ENCODE results near the gene WDR82. TPM values are rescaled to one million over a fixed set of nuclear protein-coding genes. Genes with fewer than 3 reads are reported as not detected.

WDR82 gene
- total RNA-seq, 1 donor from 2014 or later, result 69.7 TPM

- DNase-seq (ENCODE audit: low spot score), result no peak
These were observed 32.6 kb upstream of the WDR82 start for GRCh38 chr3:52310861-52311575.

GRCh38 chr3:52308308-52308707 is 29.9 kb upstream of the WDR82 start:
- intact Hi-C loops (cut with DNase I), result no loop called here
- DNase-seq (ENCODE audit: low spot score), result no peak

More at GRCh38 chr3:52310861-52311575, 32.6 kb upstream of the WDR82 start:
- intact Hi-C loops (cut with DNase I), result no loop called here

DNA sequence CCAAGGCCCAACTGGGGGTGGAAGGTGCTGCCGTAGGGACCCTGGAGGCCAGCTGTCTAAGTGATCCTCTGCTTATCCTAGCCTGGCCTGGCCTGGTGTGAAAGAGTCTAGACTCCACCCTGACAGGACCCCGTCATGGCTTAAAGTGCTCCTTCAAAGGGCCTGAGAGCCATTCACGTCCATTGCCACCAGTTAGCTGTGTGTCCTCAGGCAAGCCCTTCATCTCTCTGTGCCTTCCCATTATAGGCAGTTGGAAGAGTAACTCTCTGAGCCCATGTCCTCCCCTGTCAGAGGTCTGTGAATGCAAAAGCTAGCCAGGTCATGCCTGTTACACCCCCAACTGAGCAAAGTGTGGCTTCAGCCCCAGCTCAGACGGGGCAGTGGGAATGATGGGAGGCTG is 28.5 kb upstream of the WDR82 start:
- no peak for DNase-seq (ENCODE audit: low spot score)
- intact Hi-C loops (cut with DNase I), result no loop called here

- intact Hi-C loops (cut with DNase I), result no loop called here
- no peak for DNase-seq (ENCODE audit: low spot score)
These were observed 27.5 kb upstream of the WDR82 start for GRCh38 chr3:52305926-52306325.

DNA sequence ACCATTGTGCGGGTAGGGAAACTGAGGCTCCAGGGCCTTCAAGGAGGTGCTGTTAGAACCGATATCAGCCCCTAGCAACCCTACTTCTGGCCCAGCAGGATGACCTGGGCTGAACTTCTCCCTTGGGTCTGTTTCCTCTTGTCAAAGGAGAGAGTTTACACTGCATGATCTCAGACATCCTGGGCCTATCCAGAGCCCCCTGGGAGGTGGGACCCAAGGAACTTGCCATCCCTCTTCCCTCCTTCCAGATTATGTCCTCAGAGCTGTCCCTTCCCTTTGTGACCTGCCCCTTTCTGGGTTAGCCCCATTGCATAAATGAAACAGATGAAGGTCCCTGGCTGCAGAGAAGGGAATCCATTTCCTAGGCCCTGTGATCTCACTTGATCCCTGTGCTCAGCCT is 25.4 kb upstream of the WDR82 start:
- DNase-seq (ENCODE audit: low spot score), result no peak
- intact Hi-C loops (cut with DNase I), result no loop called here

DNA sequence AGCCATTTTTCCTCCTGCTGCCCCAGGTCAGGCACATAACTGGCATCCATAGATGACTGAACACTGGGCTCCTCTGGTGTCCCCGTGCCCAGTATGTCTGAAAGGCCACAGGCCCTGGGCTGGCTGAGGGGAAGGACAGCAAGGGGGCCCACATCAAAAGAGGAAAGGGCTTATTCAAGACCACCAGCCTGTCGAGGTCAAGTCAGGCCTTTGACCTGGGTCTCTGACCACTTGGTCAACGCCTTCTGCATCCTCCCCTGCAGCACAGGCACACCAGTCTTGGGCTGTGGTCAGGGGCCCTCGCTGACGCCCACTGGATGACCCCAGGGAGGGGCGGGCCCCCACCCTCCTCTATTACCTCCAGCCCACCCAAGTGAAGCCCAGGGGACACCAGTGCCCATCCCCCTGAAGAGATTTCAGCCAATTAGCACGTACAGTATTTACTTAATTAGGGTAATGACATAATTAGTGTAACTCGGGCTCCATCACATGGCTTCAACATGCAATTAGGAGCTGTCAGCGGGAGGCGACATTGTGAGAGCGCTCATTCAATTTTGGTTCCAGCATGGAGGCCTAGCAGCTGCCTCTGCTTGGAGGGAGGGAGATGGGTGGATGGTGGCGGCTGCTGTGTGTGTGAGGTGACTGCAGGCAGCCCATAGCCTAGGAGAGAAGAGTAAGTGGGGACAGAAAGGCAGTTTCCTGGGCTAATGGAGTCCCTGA is 24.1 kb upstream of the WDR82 start:
- intact Hi-C loops (cut with DNase I), result no loop called here
- DNase-seq (ENCODE audit: low spot score), result no peak

DNA sequence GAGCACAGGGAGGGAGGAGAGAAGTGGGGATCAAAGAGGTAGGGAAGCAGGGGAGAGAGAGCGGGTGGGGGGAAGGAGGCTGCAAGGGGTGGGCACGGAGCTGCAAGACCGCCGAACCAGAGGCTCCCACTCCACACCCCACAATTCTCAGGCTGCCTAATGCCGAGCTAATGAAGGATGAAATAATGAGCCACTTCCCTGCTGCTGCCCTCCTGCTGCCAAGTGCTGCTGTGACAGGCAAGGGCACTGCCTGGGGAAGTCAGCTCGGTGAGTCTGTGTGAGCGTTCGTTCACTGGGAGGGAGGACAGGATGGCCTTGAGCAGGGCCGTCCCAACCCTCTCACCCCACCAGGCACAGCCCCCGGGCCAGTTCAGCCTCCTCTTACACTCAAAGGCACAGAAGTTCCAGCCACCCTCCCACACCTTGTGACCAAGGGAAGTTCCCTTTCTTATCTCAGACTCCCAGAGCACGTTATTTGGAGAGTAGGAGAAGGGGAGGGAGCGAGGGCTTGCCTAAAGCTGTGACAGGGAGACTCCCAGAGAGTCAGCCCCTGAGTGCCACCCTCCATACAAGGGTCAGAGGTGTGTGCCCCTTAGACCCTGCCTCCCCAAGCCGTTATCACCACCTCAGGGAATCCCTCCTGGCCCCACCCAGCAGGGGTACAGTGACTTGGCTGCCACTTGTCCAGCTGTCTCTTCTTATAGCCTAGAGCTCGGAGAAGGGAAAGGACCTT is 21.6 kb upstream of the WDR82 start:
- intact Hi-C loops (cut with DNase I), result no loop called here
- peak; percentile 81 for DNase-seq (ENCODE audit: low spot score)

DNA sequence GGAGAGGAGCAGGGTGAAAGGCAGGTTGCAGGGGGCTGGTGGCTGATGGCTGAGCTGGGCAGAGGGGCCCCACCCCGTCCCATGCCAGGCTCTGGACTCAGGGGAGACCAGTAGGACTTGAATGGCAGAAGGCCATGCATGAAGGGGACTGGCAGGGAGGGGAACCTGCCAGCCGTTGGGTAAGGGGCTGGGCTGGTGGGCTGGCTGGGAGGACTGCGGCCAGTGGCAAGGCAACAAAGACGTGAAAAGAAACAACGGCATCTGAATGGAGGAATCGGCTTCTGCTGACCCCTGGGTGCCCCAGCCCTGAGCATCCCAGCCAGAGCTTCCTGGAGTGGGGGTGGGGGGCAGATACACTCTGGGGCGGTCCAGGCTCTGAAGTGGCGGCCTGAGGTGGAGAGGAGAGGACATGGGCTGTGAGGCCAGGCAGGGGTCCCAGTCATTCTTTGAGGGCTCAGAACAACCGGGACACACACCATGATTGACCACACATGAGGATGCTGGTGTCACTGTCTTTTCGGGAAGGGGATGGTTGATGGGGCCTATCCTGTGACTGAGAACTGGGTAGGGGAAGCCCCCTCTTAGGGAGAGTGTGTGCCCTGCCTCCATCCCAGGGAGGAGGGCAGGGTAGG is 20.9 kb upstream of the WDR82 start:
- intact Hi-C loops (cut with DNase I), result no loop called here
- no peak for DNase-seq (ENCODE audit: low spot score)

DNA sequence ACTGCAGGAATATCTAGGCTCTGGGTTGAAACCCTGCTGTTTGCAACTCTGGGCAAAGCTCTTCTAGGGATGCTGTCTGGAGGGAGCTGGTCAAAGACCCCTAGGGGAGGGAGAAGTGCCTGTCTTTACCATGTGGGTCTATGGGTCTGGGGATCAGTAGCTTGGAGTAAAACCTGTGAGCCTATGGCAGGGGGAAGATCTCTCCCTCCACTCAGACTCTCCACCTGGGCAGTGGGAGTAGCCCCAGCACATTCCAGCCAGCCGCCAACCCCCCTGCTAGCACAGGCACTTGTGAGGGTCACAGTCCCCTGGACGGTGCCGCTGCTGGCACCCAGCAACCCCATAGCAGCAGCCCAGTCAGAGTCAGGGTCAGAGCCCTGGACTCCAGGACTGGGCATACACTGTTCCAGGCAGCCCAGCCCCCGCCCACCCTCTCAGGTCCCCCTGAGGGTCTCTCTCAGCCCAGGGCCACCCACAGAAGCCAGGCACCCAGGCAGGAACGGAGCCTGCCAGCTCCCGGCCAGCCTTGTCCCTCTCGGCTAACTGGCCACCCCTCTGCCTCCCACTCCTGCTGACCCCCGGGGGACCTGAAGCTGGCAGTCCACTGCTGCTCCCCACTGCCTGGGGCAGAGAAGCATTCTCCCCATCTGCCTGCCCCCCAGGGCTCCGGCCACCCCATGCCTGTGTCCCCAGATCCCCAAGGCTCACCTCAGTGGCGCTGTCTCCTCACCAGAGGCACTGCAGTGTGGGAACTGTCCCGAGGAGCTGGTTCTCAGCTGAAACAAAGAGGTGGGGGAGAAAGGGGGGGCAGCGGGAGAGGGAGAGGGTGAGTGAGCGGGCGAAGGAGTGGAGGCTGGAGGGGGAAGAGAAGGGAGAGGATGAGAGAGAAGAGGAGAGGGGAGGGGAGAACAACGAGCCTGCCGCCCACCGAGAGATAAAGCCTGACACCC is 20.0 kb upstream of the WDR82 start:
- DNase-seq (ENCODE audit: low spot score), result no peak
- intact Hi-C loops (cut with DNase I), result no loop called here

GRCh38 chr3:52297242-52298148 is 19.0 kb upstream of the WDR82 start:
- DNase-seq (ENCODE audit: low spot score), result no peak
- intact Hi-C loops (cut with DNase I), result no loop called here

DNA sequence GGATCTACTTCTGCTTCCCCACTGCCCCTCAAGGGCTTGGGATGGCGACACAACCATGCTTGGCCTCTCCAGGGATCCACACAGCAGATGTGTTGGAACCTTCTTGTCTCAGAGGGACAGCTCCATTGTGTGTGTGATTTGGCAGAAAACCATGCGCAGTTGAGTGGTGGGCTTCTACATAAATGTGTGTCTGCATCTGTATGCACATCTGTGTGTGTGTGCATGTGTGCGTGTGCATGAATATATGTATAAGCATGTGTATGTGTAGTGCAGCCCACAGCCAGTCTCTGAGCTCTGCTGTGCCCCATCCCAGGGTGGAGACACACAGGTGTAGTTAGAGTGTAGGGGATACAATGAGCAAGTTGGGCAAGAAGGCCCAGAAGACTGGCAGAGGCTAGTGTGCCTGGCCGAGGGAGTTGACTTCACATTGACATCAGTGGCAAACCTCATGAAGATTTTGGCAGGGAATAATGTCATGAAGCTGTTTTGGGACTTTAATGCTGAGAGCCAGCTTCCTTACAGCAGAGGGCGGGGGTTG is 17.3 kb upstream of the WDR82 start:
- no peak for DNase-seq (ENCODE audit: low spot score)
- intact Hi-C loops (cut with DNase I), result no loop called here

DNA sequence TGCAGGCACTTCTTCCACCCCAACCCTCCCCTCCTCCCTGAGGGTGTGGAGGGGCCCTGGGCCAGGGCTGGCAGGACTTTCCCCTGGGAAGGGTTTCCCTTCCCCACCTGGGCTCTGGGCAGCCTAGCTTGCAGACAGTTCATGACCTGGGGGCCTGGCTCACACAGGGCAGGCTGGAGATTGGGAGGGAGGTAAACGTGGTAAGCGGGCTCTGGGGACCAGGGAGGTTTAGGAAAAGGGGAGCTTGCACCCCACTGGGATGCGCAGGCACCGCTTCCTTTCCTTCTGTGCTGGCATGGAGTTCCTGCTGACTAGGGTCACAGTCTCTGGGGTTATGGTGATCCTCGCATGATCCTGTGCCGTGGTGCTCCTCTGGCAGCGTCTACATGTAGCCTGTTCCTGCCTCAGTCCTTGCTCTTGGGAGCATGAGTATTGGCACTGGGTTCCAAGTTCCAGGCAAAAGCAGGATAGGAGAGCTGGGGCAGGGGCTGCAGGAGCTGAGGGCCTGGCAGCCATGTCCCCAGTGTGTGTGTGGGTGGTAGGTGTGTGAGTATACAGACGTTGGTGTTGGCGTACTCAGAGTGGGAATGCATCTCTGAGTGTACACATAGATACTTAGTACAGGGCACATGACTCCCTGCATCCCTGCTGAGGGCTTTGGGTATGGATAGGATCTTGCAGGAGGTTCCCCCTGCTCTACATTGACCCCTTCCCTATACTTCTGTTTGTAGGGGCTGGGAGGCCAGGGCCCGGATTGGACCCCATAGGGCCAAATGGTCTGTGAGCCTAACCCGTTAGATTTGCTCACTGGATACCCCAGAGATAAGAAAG is 16.1 kb upstream of the WDR82 start:
- intact Hi-C loops (cut with DNase I), result no loop called here
- no peak for DNase-seq (ENCODE audit: low spot score)

DNA sequence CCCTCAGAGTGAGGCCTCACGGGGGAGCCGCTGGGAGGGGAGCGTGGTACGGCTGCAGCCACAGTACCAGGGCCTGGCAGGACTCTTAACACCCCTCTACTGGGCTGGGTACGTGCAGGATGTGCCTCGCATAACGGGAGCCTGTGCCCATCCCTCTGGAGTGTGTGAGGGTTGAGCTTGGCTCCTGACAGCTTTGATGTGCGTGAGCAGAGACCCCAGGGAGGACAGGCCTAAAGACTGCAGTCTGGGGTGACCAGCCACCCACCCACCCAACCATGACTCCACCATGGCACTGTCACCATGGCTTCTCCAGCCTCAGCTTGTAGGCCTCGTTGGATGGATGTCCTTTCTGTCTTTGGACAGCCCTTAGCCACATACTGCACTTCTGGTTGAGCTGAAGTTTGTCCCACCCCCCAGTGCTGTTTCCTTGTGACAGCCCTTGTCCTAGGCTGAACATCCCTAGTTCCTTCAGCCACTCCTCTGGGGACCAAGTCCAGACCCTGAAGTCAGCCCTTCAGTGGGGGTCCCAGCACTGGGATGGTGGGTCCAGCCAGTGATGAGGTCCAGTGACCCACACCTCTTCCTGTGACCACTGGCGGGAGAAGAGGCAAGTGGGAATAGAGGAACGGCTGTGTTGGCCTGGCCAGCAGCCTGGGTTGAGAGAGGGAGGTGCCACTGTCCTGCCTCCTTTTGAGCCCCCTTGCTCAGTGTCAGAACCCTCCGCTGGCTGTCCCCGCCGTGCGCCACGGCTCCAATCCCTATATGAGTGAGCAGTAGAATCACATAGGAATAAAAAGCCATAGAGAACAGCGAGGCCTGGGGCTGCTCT is 15.3 kb upstream of the WDR82 start:
- intact Hi-C loops (cut with DNase I), result loop anchor here (2.0 kb wide), 1 partner anchor 43 kb away; no protein-coding TSS in a partner anchor
- DNase-seq (ENCODE audit: low spot score), result no peak

DNA sequence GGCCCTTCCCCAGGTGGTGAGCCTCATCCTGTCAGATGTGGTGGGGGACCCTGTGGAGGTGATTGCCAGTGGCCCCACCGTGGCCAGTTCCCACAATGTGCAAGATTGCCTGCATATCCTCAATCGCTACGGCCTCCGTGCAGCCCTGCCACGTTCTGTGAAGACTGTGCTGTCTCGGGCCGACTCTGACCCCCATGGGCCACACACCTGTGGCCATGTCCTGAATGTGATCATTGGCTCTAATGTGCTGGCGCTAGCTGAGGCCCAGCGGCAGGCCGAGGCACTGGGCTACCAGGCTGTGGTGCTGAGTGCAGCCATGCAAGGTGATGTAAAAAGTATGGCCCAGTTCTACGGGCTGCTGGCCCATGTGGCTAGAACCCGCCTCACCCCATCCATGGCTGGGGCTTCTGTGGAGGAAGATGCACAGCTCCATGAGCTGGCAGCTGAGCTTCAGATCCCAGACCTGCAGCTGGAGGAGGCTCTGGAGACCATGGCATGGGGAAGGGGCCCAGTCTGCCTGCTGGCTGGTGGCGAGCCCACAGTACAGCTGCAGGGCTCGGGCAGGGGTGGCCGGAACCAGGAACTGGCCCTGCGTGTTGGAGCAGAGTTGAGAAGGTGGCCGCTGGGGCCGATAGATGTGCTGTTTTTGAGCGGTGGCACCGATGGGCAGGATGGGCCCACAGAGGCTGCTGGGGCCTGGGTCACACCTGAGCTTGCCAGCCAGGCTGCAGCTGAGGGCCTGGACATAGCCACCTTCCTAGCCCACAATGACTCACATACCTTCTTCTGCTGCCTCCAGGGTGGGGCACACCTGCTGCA is 14.0 kb upstream of the WDR82 start:
- intact Hi-C loops (cut with DNase I), result loop anchor here (2.0 kb wide), 1 partner anchor 44 kb away; no protein-coding TSS in a partner anchor
- DNase-seq (ENCODE audit: low spot score), result no peak

- no peak for DNase-seq (ENCODE audit: low spot score)
- intact Hi-C loops (cut with DNase I), result loop anchor here (2.0 kb wide), 1 partner anchor 45 kb away; no protein-coding TSS in a partner anchor
These were observed 13.2 kb upstream of the WDR82 start for GRCh38 chr3:52291508-52292181.

Measured in cardiac septum (tissue), 1 donor.